Calu3 (cell line): ENCODE data around the gene FAF1. TPM values are rescaled to one million over a fixed set of nuclear protein-coding genes. Genes with fewer than 3 reads are reported as not detected.

Experiments
- BruUV-seq: library from RNA; stranded (reverse); fragments of 400-500 nt; replicated peaks from 2 replicates; lab custom pipeline; 2021; lab: Mats Ljungman, UMichigan
- CTCF ChIA-PET: fragments of 300-600 bp; sonication (Branson Sonifier 250); formaldehyde crosslinking; loops from one replicate; lab custom pipeline; 2022; ENCODE audit warnings: antibody characterized with exemption; lab: Charles Lee
- DNase-seq: peaks from one replicate; pipeline ENCODE4 v3.0.0; 2022
- H3K27ac Mint-ChIP-seq: one replicate; pipeline ENCODE4 v1.8.0; 2022; ENCODE audit warnings: mixed read lengths; ENCODE audit not compliant: unreplicated experiment
- H3K27me3 Mint-ChIP-seq: one replicate; pipeline ENCODE4 v1.8.0; 2022; ENCODE audit warnings: mixed read lengths; ENCODE audit not compliant: unreplicated experiment
- H3K36me3 Mint-ChIP-seq: one replicate; pipeline ENCODE4 v1.8.0; 2022; ENCODE audit warnings: mild to moderate bottlenecking, moderate library complexity, mixed read lengths; ENCODE audit not compliant: insufficient read depth, unreplicated experiment
- H3K4me1 Mint-ChIP-seq: one replicate; pipeline ENCODE4 v1.8.0; 2022; ENCODE audit warnings: mild to moderate bottlenecking, low read depth, mixed read lengths; ENCODE audit not compliant: unreplicated experiment
- H3K4me3 Mint-ChIP-seq: one replicate; pipeline ENCODE4 v1.8.0; 2022; ENCODE audit warnings: mild to moderate bottlenecking, low read depth, moderate library complexity, mixed read lengths; ENCODE audit not compliant: unreplicated experiment
- H3K9me3 Mint-ChIP-seq: one replicate; pipeline ENCODE4 v1.8.0; 2022; ENCODE audit warnings: low read depth, mixed read lengths; ENCODE audit not compliant: unreplicated experiment
- intact Hi-C: fragments of 100-400 bp; cut with micrococcal nuclease; formaldehyde crosslinking; loops from one replicate; pipeline ENCODE4 v1.10.0; 2022; ENCODE audit not compliant: unreplicated experiment
- total RNA-seq: library from RNA; stranded (reverse); gene quantifications from 2 replicates; pipeline ENCODE4 v1.2.3, GENCODE V29; 2022
- TF ChIP-seq, protein P1 (sequence below): fragments of 200-600 bp; IDR thresholded peaks from one replicate; pipeline ENCODE4 v1.8.0; 2022; ENCODE audit warnings: antibody characterized with exemption; ENCODE audit not compliant: unreplicated experiment

FAF1 gene
- total RNA-seq, 1 experiment from 2014 or later = 104 TPM

DNA sequence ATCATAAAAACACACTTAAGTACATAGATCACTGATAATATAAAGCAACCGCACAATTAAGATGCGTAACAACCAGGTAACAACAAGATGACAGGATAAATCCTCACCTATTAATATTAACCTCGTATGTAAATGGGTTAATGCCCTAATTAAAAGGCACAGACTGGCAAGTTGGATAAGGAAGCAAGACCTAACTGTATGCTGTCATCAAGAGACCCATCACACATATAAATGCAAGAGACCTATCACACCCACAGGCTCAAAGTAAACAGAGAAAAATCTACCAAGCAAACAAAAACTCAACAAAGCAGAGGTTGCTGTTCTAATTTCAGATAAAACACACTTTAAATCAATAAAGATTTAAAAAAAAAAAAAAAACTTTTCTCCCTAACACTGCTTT is 151.8 kb downstream of the FAF1 start:
- H3K27me3 Mint-ChIP-seq = no peaks in the 10 kb centered on the region
- TF ChIP-seq, protein P1, sequence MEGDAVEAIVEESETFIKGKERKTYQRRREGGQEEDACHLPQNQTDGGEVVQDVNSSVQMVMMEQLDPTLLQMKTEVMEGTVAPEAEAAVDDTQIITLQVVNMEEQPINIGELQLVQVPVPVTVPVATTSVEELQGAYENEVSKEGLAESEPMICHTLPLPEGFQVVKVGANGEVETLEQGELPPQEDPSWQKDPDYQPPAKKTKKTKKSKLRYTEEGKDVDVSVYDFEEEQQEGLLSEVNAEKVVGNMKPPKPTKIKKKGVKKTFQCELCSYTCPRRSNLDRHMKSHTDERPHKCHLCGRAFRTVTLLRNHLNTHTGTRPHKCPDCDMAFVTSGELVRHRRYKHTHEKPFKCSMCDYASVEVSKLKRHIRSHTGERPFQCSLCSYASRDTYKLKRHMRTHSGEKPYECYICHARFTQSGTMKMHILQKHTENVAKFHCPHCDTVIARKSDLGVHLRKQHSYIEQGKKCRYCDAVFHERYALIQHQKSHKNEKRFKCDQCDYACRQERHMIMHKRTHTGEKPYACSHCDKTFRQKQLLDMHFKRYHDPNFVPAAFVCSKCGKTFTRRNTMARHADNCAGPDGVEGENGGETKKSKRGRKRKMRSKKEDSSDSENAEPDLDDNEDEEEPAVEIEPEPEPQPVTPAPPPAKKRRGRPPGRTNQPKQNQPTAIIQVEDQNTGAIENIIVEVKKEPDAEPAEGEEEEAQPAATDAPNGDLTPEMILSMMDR = no peak
- no peak overlapping the region for H3K4me3 Mint-ChIP-seq
- no peak for DNase-seq
- peaks cover 11% of the 10 kb centered on the region for H3K4me1 Mint-ChIP-seq
- CTCF ChIA-PET = interaction anchor here (1.1 kb wide), 1 partner anchor 10 kb away, joined by 3 read pairs; no protein-coding TSS in a partner anchor
- H3K27ac Mint-ChIP-seq = no peak overlapping the region
- no peaks in the 10 kb centered on the region for H3K36me3 Mint-ChIP-seq
- intact Hi-C loops = no loop called here
- no TSS peak for BruUV-seq
- peaks cover 14% of the 10 kb centered on the region for H3K9me3 Mint-ChIP-seq

DNA sequence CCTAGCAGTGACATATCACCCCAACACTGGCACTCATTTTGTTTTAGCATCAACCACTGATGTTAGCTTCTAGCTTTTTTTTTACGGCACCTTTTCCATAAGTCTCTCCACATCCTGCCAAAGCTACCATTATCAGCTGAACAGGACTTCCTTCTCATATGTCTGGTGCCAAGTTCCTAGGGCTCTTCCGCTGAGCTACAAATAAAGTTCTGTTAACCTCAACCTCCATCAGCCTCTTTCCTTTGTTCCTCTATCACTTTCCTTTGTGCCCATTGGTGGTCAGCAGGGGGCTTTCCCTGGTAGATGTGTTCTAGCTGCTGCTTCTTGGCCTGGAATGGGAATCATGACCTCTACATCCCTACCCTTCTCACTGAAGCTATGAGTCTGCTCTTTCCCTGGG is 163.8 kb downstream of the FAF1 start:
- no TSS peak for BruUV-seq
- CTCF ChIA-PET = no interaction called here

DNA sequence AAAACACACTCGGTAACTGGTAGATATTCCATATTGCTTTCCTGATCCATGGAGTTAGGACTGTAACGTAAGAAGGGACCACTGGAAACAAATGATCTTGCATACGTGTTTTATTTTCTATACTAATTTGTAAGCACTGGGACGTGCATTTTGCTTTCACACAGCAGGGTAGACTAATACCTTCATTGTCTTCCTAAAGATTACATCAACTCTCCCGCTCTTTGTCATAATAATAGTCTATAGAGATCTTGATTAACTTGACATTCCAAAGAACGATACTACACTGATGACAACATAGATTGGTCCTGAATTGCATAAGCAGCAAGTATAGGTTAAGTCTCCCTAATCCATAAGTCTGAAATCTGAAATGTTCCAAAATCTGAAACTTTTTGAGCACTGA is 166.5 kb downstream of the FAF1 start:
- no peak overlapping the region for H3K27ac Mint-ChIP-seq
- no peak for DNase-seq
- no peaks in the 10 kb centered on the region for H3K27me3 Mint-ChIP-seq
- H3K4me3 Mint-ChIP-seq = no peak overlapping the region
- H3K36me3 Mint-ChIP-seq = no peaks in the 10 kb centered on the region
- TF ChIP-seq, protein P1 = no peak
- intact Hi-C loops = no loop called here
- CTCF ChIA-PET = no interaction called here
- no peaks in the 10 kb centered on the region for H3K9me3 Mint-ChIP-seq
- H3K4me1 Mint-ChIP-seq = no peaks in the 10 kb centered on the region
- no TSS peak for BruUV-seq

More for the DNA sequence above, 163.8 kb downstream of the FAF1 start:
- Mint-ChIP-seq H3K4me3 (no peak overlapping the region), H3K36me3 (no peaks in the 10 kb centered on the region), H3K9me3 (no peaks in the 10 kb centered on the region), H3K27ac (no peak overlapping the region), H3K4me1 (no peaks in the 10 kb centered on the region), H3K27me3 (no peaks in the 10 kb centered on the region)
- DNase-seq = no peak
- intact Hi-C loops = no loop called here
- TF ChIP-seq, protein P1 = no peak

DNA sequence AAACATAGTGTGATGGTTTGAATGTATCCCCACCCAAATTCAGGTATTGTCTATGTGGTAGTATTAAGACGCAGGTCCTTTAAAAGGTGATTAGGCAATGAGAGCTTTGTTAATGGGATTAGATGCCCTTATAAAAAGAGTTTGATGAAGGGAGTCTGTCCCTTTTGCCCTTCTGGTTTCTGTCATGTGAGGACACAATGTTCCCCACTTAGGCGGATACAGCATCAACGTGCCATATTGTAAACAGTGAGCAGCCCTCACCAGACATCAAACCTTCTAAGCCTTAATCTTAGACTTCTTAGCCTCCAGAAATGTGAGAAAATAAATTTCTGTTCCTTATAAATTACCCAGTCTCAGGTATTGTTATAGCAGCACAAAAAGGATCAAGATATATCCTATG is 172.8 kb downstream of the FAF1 start:
- no TSS peak for BruUV-seq
- TF ChIP-seq, protein P1 = no peak
- CTCF ChIA-PET = interaction anchor here (0.6 kb wide), 1 partner anchor 294 kb away, joined by 3 read pairs; no protein-coding TSS in a partner anchor
- Mint-ChIP-seq H3K36me3 (no peaks in the 10 kb centered on the region), H3K9me3 (no peaks in the 10 kb centered on the region), H3K4me1 (no peaks in the 10 kb centered on the region), H3K27me3 (no peaks in the 10 kb centered on the region), H3K4me3 (no peak overlapping the region), H3K27ac (no peak overlapping the region)
- no peak for DNase-seq
- intact Hi-C loops = no loop called here
